GM20431 (cell line): ENCODE measurements around the gene IFITM1.
"Not testable (repeated sequence)": the region's sequence is repeated elsewhere in the genome, so short reads cannot be mapped to it uniquely, and the experiment has no call there.

ENCODE experiments used
- in situ Hi-C: fragments of 300-500 bp; cut with MseI, MboI; formaldehyde crosslinking; loops from one replicate; pipeline ENCODE4 v1.15.0; 2020; ENCODE audit warnings: low sequenced_read_pairs; ENCODE audit not compliant: unreplicated experiment

IFITM1 gene

DNA sequence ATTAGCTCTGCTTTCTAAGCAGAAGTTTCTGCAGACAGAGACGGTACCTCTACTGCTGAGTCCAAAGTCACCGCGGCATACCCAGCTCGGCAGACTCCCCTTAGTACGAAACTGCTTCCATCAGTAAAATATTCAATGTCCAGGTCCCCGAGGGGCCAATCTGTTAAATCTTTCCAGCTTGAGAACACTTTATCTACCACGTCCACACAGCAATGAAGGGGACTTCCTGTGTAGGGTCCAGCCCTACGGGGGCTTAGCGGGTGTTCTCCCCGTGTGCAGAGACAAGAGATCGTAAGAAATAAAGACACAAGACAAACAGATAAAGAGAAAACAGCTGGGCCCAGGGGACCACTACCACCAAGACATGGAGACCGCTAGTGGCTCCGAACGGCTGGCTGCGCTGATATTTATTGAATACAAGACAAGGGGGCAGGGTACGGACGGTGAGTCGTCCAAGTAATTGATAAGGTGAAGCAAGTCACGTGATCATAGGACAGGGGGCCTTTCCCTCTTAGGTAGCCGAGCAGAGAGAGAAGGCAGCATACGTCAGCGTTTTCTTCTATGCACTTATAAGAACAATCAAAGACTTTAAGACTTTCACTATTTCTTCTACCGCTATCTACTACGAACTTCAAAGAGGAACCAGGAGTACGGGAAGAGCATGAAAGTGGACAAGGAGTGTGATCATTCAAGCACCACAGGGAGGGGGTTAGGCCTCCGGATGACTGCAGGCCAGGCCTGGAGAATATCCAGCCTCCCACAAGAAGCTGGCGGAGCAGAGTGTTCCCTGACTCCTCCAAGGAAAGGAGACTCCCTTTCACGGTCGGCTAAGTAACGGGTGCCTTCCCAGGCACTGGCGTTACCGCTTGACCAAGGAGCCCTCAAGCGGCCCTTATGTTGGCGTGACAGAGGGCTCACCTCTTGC lies 11.0 kb downstream of the IFITM1 start:
- in situ Hi-C loops, result not testable (repeated sequence)

DNA sequence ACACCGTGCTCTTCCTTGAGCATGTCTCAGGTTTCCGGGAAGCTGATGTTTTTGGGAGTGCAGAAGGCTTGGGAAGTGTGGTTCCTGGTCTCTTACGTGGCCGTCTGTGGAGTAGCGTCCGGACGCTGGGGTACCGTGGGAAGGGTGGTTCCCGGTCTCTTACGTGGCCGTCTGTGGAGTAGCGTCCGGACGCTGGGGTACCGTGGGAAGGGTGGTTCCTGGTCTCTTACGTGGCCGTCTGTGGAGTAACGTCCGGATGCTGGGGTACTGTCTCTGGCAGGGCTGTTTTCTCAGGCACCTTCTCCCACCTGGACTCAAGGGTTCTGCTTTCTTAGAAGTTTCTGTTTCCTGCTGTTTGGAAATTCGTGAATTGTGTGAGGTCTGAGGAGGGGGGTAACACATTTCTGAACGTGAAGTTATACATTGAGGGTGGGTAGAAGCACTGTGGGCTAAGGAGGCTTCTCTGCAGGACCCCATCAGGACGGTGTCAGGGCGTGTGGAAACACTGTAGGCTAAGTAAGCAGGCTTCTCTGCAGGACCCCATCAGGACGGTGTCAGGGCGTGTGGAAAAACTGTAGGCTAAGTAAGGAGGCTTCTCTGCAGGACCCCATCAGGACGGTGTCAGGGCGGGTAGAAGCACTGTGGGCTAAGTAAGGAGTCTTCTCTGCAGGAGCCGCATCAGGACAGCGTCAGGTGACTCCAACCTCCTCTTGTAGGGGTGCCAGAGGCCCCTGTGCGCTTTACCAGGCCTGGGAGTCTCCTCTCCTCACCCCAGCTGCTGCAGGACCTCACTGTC lies 12.2 kb downstream of the IFITM1 start:
- in situ Hi-C loops, result no loop called here

DNA sequence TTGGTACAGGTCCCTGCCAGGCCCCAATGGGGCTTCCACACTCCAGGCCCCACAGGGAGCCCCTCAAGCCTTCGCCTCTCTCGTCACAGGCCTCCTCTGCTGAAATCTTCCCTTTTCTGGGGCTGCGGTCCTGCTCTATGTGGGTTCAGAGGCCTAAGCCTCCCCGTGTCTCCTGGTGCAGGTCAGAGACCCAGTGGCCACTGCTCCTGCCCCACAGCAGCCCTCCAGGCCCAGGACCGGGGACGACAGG lies 12.7 kb downstream of the IFITM1 start:
- in situ Hi-C loops, result no loop called here

DNA sequence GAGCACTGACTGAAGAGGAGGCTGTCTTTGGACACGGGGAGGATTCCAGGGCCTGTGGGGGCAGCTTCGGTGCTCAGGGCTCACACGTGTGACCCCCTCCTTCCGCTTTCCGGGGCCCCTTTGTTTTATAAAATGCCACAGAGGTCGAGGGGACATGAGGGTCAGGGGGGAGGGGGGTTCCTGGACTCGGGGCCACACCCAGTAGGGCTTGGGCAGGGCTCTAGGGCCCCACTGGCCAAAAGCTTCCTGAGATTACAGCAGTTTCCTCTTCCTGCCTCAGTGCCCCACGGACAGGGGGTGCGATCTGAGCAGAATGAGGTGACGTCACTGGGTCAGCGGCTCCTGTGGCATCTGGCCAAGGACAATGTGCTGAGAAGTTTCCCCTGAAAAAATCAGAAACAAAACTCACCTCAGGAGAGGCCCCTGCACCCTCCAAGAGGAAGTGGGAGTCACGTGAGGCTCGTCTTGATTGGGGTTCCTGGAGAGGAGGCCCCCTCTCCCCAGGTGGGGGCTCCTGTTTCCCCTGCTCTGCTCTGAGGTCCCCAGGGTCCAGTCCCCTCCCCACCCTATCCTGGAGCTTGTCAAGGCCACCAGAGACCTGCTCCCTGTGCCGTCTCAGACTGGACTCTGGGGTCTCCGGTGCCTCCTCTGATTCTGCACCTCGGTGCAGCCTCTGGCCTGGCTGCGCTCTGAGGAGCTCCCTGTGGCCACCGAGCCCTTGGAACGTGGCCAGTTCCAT lies 13.2 kb downstream of the IFITM1 start:
- in situ Hi-C loops, result no loop called here

DNA sequence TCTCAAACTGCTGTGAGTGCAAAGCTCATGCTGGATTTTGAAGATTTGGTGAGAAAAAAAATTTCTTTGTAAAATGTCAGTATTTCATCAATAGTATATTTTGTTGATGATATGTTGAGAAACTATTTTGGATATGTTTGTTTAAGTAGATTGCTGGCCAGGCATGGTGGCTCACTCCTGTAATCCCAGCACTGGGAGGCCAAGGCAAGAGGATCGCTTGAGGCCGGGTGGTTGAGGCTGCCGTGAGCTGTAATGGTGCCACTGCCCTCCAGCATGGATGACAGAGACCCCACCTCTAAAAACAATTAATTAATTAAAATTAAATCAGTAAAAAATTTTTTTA lies 13.7 kb downstream of the IFITM1 start:
- in situ Hi-C loops, result no loop called here

DNA sequence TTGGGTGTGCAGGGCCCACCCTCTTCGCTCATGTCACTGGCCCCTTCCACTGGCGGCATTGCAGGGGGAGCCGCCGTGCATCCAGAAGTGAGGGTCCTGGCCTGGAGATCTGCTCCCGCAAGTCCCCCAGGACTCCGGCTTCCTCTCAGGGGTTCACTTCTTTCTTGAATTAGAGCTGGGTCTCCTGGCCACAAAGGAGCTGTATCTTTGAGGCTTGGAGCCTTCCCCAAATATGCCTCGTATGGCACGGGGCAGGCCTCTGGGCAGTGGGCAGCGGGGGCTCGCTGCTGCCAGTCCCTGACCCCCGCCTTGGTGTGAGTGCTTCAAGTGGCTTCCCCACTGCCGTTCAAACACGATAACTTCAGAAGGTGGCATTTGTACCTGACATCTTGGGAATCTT lies 14.2 kb downstream of the IFITM1 start:
- in situ Hi-C loops, result no loop called here

DNA sequence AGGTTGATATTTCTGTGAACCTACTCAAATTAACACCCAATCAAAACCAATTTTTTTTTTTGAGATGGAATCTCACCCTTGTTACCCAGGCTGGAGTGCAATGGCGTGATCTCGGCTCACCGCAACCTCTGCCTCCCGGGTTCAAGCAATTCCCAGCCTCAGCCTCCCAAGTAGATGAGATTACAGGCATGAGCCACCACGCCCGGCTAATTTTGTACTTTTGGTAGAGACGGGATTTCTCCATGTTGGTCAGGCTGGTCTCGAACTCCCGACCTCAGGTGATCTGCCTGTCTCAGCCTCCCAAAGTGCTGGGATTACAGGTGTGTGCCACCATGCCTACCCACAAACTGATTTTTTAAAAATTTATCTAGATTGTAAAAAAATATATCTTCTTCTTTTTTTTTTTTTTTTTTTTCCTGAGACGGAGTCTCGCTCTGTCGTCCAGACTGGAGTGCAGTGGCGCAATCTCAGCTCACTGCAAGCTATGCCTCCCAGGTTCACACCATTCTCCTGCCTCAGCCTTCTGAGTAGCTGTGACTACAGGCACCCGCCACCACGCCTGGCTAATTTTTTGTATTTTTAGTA lies 14.8 kb downstream of the IFITM1 start:
- in situ Hi-C loops, result not testable (repeated sequence)

DNA sequence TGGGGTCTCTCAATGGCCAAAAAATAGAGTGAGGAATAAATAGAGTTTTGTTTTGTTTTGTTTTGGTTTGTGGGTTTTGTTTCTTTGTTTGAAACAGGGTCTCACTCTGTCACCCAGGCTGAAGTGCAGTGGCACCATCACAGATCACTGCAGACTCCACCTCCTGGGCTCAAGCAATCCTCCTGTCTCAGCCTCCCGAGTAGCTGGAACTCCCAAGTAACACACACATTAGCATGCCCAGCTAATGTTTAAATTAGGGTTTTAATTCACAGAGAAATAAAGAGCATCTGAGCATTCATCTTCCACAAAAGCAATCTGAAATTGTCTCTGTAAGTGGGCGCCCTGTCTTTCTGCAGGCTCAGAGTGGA lies 16.0 kb downstream of the IFITM1 start:
- in situ Hi-C loops, result no loop called here

DNA sequence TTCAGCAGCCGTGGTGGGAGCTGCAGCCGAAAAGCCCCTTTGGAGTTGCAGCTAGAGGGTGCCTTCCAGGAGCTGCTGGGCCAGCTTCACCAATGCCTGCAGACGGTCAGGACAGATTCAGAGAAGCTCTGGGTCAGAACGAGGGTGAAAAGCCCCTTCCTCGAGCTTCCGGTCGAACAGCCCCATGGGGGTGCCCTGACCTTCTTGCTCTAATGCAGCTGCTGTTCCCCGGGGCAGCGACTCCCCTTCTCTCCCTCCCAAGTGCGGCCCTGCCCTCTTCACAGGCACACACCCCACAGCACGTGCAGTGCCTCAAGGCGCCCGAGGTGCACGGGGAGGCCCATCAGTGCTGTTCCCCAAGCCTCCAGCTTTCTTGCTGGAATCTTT lies 16.5 kb downstream of the IFITM1 start:
- in situ Hi-C loops, result no loop called here

DNA sequence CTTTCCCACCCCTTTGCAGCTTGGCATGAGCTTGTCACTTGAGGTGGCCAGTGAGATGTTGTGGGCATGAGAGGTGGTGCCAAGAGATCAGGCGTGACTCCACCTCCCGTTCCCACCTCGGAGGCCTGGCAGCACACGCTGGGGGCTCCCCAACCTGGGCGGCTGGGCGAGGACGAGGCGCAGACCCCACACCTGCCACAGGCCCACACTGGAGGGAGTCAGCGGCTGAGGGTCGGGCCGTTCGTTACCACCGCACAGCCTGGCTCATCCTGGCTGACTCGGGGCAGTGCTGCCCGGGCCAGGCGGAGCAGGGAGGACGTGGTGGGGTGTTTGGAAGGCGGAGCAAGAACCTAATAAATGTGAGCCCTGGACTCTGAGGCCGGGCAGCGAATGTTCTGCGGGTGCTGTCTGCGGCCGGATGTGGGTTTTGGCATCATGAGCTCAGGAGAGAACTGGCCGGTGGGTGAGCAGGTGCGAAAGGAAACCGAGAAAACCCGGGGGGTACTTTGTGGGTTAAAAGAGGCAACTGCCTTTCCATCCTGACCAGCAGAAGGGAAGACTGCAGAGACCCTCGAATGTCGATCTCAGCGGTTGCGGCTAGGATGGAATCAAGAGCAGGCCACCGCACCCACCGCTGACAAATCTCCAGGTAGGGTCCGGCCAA lies 17.0 kb downstream of the IFITM1 start:
- in situ Hi-C loops, result no loop called here

DNA sequence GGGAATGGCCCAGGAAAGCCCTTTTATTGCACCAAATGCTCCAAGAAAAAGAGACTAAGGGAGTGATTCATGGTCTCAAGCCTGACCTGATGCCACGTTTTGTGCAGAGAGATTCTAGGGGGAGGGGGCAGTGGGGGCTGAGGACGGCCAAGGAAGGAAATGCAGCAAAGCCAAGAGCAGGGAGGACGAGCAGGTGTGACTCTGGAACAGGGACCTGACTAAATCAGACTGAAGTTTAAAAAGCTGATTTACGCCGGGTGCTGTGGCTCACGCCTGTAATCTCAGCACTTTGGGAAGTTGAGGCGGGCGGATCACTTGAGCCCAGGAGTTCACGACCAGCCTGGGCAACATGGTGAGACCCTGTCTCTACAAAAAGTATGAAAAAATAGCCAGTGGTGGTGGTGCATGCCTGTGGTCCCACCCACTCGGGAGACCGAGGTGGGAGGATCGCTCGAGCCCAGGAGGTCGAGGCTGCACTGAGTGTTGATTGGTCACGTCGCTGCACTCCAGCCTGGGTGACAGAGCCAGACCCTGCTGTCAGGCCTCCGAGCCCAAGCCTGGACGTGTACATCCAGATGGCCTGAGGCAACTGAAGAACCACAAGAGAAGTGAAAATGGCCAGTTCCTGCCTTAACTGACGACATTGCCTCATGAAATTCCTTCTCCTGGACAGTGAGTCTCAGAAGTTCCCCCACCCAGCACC lies 17.7 kb downstream of the IFITM1 start:
- in situ Hi-C loops, result no loop called here

DNA sequence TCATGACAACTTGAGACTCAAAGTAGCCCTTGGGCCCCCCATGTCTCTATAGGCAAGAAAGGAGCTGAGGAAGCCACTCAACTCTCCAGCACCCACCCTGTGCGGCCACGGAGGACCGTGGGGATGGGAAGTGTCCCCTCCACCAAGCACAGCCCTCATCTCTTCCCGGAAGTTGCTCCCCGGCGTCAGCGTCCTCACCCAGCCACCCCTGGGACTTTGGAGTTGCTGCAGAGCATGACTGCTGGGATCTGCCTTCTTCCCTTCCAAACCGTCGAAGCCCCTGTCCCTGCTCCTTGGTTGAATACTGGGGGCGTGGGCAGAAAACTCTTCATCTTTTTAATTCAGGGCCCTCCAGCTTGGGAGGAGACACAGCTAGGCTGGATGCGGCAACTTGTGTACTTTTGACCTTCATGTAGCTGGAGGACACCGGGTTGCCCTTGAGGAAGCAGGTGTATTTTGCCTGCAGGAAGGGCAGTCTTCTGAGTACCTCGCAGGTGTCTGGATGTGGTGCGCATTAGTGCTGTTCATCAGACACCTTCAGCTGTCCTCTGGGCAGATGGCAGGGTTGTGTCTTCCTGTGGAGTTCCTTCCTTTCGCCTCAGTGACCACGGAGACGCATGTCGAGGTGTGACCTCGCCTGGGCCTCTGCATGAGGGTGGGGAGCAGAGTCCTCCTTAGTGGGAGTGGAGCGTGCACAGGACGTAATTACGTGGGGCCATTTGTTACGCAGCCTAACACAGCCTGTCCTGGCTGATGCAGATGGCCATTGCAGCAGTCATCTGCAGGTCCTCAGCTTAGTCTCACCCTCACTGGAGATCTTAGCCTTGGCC lies 19.0 kb downstream of the IFITM1 start:
- in situ Hi-C loops, result no loop called here

DNA sequence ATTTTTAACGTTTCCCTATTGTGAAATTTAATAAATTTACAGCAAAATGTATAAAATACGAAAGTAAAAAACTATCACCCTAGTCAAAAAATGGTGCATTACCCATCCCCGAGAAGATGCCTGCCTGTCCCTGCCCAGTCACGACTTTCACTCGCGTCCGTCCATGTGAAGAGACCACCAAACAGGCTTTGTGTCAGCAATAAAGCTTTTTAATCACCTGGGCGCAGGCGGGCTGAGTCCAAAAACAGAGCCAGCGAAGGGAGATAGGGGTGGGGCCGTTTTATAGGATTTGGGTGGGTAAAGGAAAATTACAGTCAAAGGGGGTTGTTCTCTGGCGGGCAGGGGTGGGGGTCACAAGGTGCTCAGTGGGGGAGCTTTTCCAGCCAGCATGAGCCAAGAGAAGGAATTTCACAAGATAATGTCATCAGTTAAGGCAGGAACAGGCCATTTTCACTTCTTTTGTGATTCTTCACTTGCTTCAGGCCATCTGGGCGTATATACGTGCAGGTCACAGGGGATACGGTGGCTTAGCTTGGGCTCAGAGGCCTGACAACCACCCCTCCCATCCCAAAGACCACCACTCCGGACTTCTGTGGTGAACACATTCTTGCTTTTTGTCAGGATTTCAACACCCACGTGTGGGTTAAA lies 19.9 kb downstream of the IFITM1 start:
- in situ Hi-C loops, result not testable (repeated sequence)

DNA sequence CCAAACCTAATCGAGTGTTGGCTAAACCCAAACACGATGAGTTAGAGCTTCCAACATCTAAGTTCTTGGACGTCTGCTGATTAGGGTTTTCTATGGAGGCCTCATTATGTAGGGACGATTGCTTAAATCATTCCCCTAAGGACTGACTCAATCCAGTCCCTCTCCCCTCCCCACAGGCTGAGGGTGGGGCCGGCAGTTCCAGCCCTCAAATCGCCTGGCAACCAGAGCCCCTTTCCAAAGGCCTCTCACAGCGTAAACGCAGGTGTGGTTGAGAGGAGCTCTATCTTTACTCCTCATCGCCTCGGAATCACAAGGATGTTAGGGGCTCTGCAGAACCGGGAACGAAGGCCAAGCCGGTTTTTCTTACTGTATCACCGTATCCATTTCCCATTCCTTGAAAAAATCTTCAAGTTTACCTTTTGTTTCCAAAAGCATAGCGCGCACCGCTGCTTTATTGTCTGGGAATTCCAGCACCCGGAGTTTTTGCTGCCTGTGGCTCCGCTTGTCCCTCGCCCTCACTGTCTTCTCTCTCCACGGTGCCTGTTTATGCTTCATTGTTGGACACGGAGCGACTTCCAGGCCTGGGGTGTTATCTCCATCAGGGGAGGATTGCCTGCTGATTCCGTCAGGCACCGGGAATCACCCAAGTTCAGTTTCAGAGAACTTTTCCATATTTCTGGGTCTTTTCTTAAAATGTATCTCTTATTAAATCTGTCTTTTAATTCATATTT lies 20.6 kb downstream of the IFITM1 start:
- in situ Hi-C loops, result no loop called here

DNA sequence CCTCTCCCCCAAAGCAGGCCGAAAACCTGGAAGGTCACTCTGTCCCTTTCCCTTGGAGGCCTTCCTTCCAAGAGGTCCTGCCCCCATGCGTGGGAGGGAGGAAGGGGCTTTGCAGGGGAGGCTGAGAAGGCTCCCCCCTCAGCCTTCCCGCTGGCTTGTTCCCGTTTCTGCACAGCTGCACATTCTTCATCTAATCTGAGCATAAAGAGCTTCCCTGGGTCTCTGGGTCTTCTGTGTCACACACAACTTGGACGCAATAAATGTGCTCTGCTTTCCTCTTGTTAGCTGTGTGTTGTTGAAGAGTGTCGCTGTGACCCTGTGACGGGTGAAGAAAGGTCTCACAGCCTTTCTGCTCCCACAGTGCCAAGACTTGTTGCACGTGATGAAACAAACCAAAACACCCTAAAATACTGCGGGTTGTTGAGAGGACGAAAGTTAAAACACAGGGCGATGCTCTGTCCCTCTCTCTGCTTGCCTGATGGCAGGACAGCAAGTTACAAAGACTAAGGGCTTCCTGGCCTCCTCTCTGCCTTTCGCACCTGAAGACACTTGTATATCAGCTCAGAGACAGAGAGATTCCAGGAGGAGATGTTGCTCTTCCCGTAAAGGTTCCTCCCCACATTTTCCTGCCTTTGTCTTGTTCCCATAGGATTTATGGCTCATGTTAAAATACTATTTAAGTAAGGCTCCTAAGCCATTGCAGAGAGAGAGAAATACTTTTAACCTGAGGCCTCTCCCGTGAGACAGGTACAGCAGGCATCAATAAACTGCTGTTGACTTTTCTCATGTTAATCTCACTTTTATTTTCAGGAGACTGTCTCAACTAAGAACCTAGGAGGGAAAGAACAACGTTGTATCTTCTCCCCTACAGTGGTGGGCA lies 22.2 kb downstream of the IFITM1 start:
- in situ Hi-C loops, result no loop called here

DNA sequence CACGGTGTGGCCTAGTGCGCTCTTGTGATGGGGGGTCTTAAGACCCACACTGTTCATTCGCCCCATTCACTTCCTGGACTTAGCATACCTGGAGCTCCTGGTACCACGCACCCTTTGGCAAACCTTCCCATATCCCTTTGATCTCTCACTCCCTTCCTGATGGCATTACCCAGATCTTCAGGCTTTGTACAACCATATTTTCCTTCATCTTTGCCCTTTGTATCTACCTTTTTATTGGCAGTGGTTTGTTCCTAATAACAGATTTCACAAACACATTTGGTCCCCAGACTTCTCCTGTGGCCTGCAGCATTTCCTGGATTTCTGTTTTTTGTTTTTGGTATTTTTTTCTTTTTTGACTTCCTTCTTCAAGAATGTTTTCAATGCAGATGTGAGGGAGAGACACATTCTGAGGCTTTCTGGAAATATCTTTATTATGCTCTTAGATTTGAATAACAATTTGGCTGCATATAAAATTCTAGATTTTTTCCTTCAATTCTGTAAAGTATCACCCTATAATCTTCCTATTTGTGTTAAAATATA lies 22.9 kb downstream of the IFITM1 start:
- in situ Hi-C loops, result no loop called here
